H1 (cell line): ENCODE data around the gene PTMS.

Source experiments
- CBX8 ChIP-seq: fragments of 300-800, 300-1000 bp; sonication (generic); IDR thresholded peaks from 2 replicates; pipeline ENCODE4 v1.7.1; 2016; ENCODE audit warnings: low read depth, low read length, borderline replicate concordance
- FOSL1 ChIP-seq: IDR thresholded peaks from 2 replicates; pipeline ENCODE4 v1.6.1; 2011; ENCODE audit warnings: mild to moderate bottlenecking, low read depth, low read length, moderate library complexity; ENCODE audit not compliant: insufficient read depth
- JUN ChIP-seq: IDR thresholded peaks from 2 replicates; pipeline ENCODE4 v1.6.1; 2011; ENCODE audit warnings: low read depth, mild to moderate bottlenecking, improper control_type of control experiment, low read length
- KDM1A ChIP-seq: fragments of 200-600, 300-600 bp; sonication (generic); IDR thresholded peaks from 2 replicates; pipeline ENCODE4 v1.7.1; 2016; ENCODE audit warnings: mild to moderate bottlenecking, low read length, borderline replicate concordance
- MAFK ChIP-seq: IDR thresholded peaks from 2 replicates; pipeline ENCODE4 v1.6.1; 2012; ENCODE audit warnings: low read depth, mild to moderate bottlenecking, improper control_type of control experiment, low read length
- POLR2A ChIP-seq, 2 experiments: IDR thresholded peaks; 1 replicate in 1 of 2; 2 replicates in 1 of 2; pipeline ENCODE4 v1.6.1; 2011; ENCODE audit warnings: low read depth in 2 of 2, low read length in 2 of 2, mild to moderate bottlenecking in 2 of 2; ENCODE audit errors: control extremely low read depth in 1 of 2
- POU5F1 ChIP-seq: IDR thresholded peaks from 2 replicates; pipeline ENCODE4 v1.6.1; 2011; ENCODE audit warnings: low read depth, mild to moderate bottlenecking, low read length, moderate library complexity
- RFX5 ChIP-seq: IDR thresholded peaks from 2 replicates; pipeline ENCODE4 v1.6.1; 2011; ENCODE audit warnings: low read depth, low read length, improper control_type of control experiment, borderline replicate concordance
- SIN3A ChIP-seq, 2 experiments: IDR thresholded peaks in 1 of 2; conservative IDR thresholded peaks in 1 of 2; 2 replicates each; pipeline ENCODE4 v1.6.1; 2011 to 2012; ENCODE audit warnings: low read length in 2 of 2, improper control_type of control experiment in 1 of 2, low read depth in 1 of 2, mild to moderate bottlenecking in 1 of 2
- TAF1 ChIP-seq: IDR thresholded peaks from 2 replicates; pipeline ENCODE4 v1.6.1; 2011; ENCODE audit warnings: mild to moderate bottlenecking, low read depth, low read length
- TF ChIP-seq, protein P1 (sequence below), 3 experiments: IDR thresholded peaks; 1 replicate in 2 of 3; 2 replicates in 1 of 3; pipeline versions ENCODE4 v1.5.1 to v1.6.1; 2011; ENCODE audit warnings: low read length in 3 of 3, mild to moderate bottlenecking in 3 of 3, inconsistent platforms in 2 of 3, low read depth in 1 of 3, moderate library complexity in 1 of 3; ENCODE audit not compliant: insufficient read depth in 1 of 3; ENCODE audit errors: control extremely low read depth in 1 of 3

DNA sequence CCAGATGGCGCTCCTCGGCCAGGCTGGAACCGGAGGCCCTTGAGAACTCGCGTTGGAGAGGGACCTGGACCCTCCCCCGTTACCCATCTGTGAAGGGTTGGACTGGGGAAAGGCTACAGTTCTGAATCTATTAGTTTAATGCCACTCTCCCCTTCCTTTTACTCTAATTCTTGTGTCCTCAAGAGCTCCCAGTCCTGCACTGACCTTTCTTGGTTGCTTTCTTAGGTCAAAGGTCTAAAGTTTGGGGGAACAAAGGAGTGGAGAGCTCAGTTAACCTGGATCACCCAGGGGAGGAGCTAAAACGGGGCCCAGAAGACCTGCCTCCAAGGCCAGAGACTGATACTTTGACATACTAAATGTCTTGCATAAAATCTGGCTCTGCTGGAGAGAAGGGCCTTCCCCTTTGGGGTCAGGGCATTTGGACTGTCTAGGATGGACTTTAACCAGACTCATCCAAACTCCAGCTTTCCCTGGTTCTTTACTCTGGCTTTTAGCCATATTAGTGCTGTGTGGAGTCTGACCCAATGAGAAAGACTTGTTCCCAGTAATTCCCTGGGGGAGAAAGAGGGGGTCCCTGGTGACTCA lies 12.3 kb upstream of the PTMS start:
- TF ChIP-seq, protein P1, sequence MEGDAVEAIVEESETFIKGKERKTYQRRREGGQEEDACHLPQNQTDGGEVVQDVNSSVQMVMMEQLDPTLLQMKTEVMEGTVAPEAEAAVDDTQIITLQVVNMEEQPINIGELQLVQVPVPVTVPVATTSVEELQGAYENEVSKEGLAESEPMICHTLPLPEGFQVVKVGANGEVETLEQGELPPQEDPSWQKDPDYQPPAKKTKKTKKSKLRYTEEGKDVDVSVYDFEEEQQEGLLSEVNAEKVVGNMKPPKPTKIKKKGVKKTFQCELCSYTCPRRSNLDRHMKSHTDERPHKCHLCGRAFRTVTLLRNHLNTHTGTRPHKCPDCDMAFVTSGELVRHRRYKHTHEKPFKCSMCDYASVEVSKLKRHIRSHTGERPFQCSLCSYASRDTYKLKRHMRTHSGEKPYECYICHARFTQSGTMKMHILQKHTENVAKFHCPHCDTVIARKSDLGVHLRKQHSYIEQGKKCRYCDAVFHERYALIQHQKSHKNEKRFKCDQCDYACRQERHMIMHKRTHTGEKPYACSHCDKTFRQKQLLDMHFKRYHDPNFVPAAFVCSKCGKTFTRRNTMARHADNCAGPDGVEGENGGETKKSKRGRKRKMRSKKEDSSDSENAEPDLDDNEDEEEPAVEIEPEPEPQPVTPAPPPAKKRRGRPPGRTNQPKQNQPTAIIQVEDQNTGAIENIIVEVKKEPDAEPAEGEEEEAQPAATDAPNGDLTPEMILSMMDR (IDR thresholded peaks at IDR 0.05; ENCODE audit: control extremely low read depth in 1 of 3, insufficient read depth in 1 of 3, low read depth in 1 of 3, low read length in 3 of 3): peak in 2 of 3 experiments; percentile 94 to 95; a peak in 3 of 4 replicates
- no peak; a peak in 1 of 3 replicates for TF ChIP-seq POLR2A (IDR thresholded peaks at IDR 0.05; ENCODE audit: control extremely low read depth in 1 of 2, low read depth in 2 of 2, low read length in 2 of 2)
- no peak for TF ChIP-seq FOSL1
- no peak for TF ChIP-seq RFX5
- TF ChIP-seq POU5F1: no peak
- no peak for TF ChIP-seq SIN3A (conservative IDR thresholded peaks at IDR 0.05 in 1 of 2, IDR thresholded peaks at IDR 0.05 in 1 of 2; ENCODE audit: low read depth in 1 of 2, low read length in 2 of 2)
- TF ChIP-seq CBX8: no peak
- TF ChIP-seq MAFK: no peak
- no peak for TF ChIP-seq KDM1A
- no peak for TF ChIP-seq JUN
- TF ChIP-seq TAF1: no peak
